Mesenchymal stem cell (in vitro differentiated cells and primary cell): Measurements from ENCODE around the gene GTF2F2.
"Not testable (repeated sequence)": the region's sequence is repeated elsewhere in the genome, so short reads cannot be mapped to it uniquely, and the experiment has no call there.

Experiments
- DNase-seq: peaks from one replicate; pipeline ENCODE4 v3.0.0-alpha.2; 2013
- H2AFZ ChIP-seq: one replicate; pipeline ENCODE4 v1.6.1; 2013; ENCODE audit warnings: low read depth, mild to moderate bottlenecking, control low read depth, inconsistent platforms, low read length, moderate library complexity
- H2AK5ac ChIP-seq: 2 replicates; pipeline ENCODE4 v1.6.1; 2013; ENCODE audit warnings: low read length, moderate library complexity, mild to moderate bottlenecking, inconsistent platforms; ENCODE audit not compliant: severe bottlenecking
- H2BK120ac ChIP-seq: one replicate; pipeline ENCODE4 v1.6.1; 2013; ENCODE audit warnings: low read depth, mild to moderate bottlenecking, inconsistent platforms, low read length, moderate library complexity
- H2BK12ac ChIP-seq, 2 experiments: one replicate each; pipeline ENCODE4 v1.6.1; 2013; ENCODE audit warnings: inconsistent platforms in 2 of 2, low read length in 2 of 2, mild to moderate bottlenecking in 2 of 2, moderate library complexity in 2 of 2, control low read depth in 1 of 2
- H2BK15ac ChIP-seq: one replicate; pipeline ENCODE4 v1.6.1; 2013; ENCODE audit warnings: mild to moderate bottlenecking, low read depth, inconsistent platforms; ENCODE audit not compliant: poor library complexity, severe bottlenecking
- H2BK5ac ChIP-seq: 2 replicates; pipeline ENCODE4 v1.6.1; 2013; ENCODE audit warnings: low read depth, mild to moderate bottlenecking, low read length, control low read depth, inconsistent platforms; ENCODE audit not compliant: poor library complexity, severe bottlenecking
- H3K14ac ChIP-seq, 2 experiments: one replicate each; pipeline ENCODE4 v1.6.1; 2013; ENCODE audit warnings: inconsistent platforms in 2 of 2, low read length in 2 of 2, control low read depth in 1 of 2, mild to moderate bottlenecking in 1 of 2, moderate library complexity in 1 of 2
- H3K18ac ChIP-seq, 2 experiments: one replicate each; pipeline ENCODE4 v1.6.1; 2013; ENCODE audit warnings: inconsistent platforms in 2 of 2, low read length in 2 of 2, control low read depth in 1 of 2, low read depth in 1 of 2, mild to moderate bottlenecking in 1 of 2
- H3K23ac ChIP-seq, 2 experiments: one replicate each; pipeline ENCODE4 v1.6.1; 2013; ENCODE audit warnings: inconsistent platforms in 2 of 2, low read length in 2 of 2, mild to moderate bottlenecking in 2 of 2, moderate library complexity in 2 of 2, control low read depth in 1 of 2
- H3K27ac ChIP-seq: 2 replicates; pipeline ENCODE4 v1.5.1; 2013; ENCODE audit warnings: mild to moderate bottlenecking, moderate library complexity, low read length, control low read depth, inconsistent platforms; ENCODE audit not compliant: poor library complexity, severe bottlenecking
- H3K27me3 ChIP-seq, 2 experiments: 2 replicates each; pipeline versions ENCODE4 v1.6.1 to v1.7.0; 2013; ENCODE audit warnings: low read length in 2 of 2, mild to moderate bottlenecking in 2 of 2, moderate library complexity in 2 of 2, control low read depth in 1 of 2, inconsistent platforms in 1 of 2; ENCODE audit not compliant: control insufficient read depth in 1 of 2, insufficient read depth in 1 of 2
- H3K36me3 ChIP-seq, 2 experiments: 2 replicates each; pipeline versions ENCODE4 v1.6.1 to v1.7.0; 2013; ENCODE audit warnings: low read length in 2 of 2, control low read depth in 1 of 2, inconsistent platforms in 1 of 2, low read depth in 1 of 2, mild to moderate bottlenecking in 1 of 2; ENCODE audit not compliant: insufficient read depth in 2 of 2, control insufficient read depth in 1 of 2
- H3K4ac ChIP-seq, 2 experiments: one replicate each; pipeline ENCODE4 v1.6.1; 2013; ENCODE audit warnings: inconsistent platforms in 2 of 2, low read length in 2 of 2, mild to moderate bottlenecking in 2 of 2, moderate library complexity in 2 of 2, control low read depth in 1 of 2, low read depth in 1 of 2
- H3K4me1 ChIP-seq: 2 replicates; pipeline ENCODE4 v1.6.1; 2013; ENCODE audit warnings: low read depth, low read length, control low read depth; ENCODE audit not compliant: control insufficient read depth, insufficient read depth
- H3K4me2 ChIP-seq: 2 replicates; pipeline ENCODE4 v1.6.1; 2013; ENCODE audit warnings: low read length, mild to moderate bottlenecking, inconsistent platforms; ENCODE audit not compliant: poor library complexity, severe bottlenecking
- H3K4me3 ChIP-seq, 2 experiments: 2 replicates each; pipeline versions ENCODE4 v1.5.1 to v1.7.0; 2013; ENCODE audit warnings: low read length in 2 of 2, mild to moderate bottlenecking in 2 of 2, control low read depth in 1 of 2, low read depth in 1 of 2; ENCODE audit not compliant: insufficient read depth in 1 of 2
- H3K79me1 ChIP-seq: replicated peaks from 2 replicates; pipeline ENCODE4 v1.6.1; 2013; ENCODE audit warnings: mild to moderate bottlenecking, control low read depth, low read length, inconsistent platforms; ENCODE audit not compliant: poor library complexity, severe bottlenecking
- H3K9ac ChIP-seq: 2 replicates; pipeline ENCODE4 v1.7.0; 2013; ENCODE audit warnings: mild to moderate bottlenecking, low read length, moderate library complexity
- H3K9me3 ChIP-seq: 2 replicates; pipeline ENCODE4 v1.7.0; 2013; ENCODE audit warnings: mild to moderate bottlenecking, low read length; ENCODE audit not compliant: control insufficient read depth
- H4K8ac ChIP-seq: one replicate; pipeline ENCODE4 v1.6.1; 2013; ENCODE audit warnings: inconsistent platforms, mild to moderate bottlenecking, low read length, moderate library complexity
- H4K91ac ChIP-seq: one replicate; pipeline ENCODE4 v1.6.1; 2013; ENCODE audit warnings: mild to moderate bottlenecking, low read length, inconsistent platforms
- WGBS: methylation state at CpG from one replicate; pipeline ENCODE4 v1.1.7; 2013; ENCODE audit warnings: mixed read lengths; 5-methylcytosine and 5-hydroxymethylcytosine counted together

GTF2F2 gene

GRCh38 chr13:45243077-45243476, 122.8 kb downstream of the GTF2F2 start:
- 89% methylated on average over 6 of the region's 8 CpGs for WGBS
- Histone ChIP-seq H2AFZ (no peak overlapping the region), H3K4me3 (no peak overlapping the region), H2BK12ac (peak overlapping the region in 1 of 2 experiments; percentile 10), H2AK5ac (no peak overlapping the region), H2BK15ac (no peak overlapping the region), H3K79me1 (peaks cover 18% of the 10 kb centered on the region), H3K9me3 (no peaks in the 10 kb centered on the region), H3K4me2 (no peak overlapping the region), H3K14ac (no peak overlapping the region), H3K4me1 (peaks cover 6% of the 10 kb centered on the region), H3K36me3 (no peaks in the 10 kb centered on the region), H3K9ac (no peak overlapping the region), H3K27me3 (no peaks in the 10 kb centered on the region), H3K27ac (no peak overlapping the region), H2BK120ac (no peak overlapping the region), H4K91ac (no peak overlapping the region), H3K18ac (no peak overlapping the region), H3K23ac (no peak overlapping the region), H4K8ac (peak overlapping the region; percentile 75), H3K4ac (no peak overlapping the region), H2BK5ac (no peak overlapping the region)
- DNase-seq: no peak

DNA sequence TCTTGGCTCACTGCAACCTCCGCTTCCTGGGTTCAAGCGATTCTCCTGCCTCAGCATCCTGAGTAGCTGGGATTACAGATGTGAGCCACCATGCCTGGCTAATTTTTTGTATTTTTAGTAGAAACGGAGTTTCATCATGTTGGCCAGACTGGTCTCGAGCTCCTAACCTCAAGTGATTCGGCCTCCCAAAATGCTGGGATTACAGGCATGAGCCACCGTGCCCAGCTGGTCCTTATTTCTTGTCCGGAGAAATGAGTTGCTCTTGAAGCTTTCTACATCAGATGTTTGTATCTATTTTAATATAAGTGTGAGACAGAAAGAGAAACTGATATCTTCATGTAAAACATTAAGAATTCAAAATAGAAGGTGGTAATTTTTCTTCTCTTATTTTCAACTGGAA, 124.4 kb downstream of the GTF2F2 start:
- H3K23ac ChIP-seq, H3K4me3 ChIP-seq, H4K91ac ChIP-seq, H3K18ac ChIP-seq, H2BK120ac ChIP-seq, H2AK5ac ChIP-seq, H3K9ac ChIP-seq, H3K27me3 ChIP-seq, H3K4me1 ChIP-seq, H4K8ac ChIP-seq, DNase-seq, H2BK5ac ChIP-seq, H2BK15ac ChIP-seq, H3K9me3 ChIP-seq, H2BK12ac ChIP-seq, H2AFZ ChIP-seq, H3K27ac ChIP-seq, H3K4me2 ChIP-seq, H3K14ac ChIP-seq, H3K36me3 ChIP-seq, H3K4ac ChIP-seq: not testable (repeated sequence)
- 99% methylated on average over 6 of the region's 7 CpGs for WGBS
- H3K79me1 ChIP-seq: peaks cover 19% of the 10 kb centered on the region

DNA sequence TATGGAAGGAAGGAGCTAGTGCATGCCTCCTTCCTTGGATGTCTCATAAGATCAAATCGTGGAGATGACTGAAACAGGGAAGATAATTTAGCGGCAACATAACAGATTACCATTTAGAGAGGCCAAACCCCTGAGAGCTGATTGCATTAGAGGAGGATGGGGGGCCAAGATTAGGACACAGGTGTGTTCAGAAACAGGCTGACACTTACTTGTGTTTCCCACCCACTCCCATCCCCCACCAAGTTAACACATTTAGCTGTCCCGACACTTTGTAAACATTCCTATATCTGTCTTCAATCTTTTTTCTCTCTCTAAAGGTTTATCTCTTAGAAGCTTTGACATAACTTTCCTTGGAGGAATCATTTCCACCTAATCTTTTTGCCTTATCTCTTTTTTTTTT, 129.4 kb downstream of the GTF2F2 start:
- no peak overlapping the region for H3K9ac ChIP-seq
- H2BK5ac ChIP-seq: no peak overlapping the region
- WGBS: 77% methylated on average over 3 of the region's 3 CpGs

DNA sequence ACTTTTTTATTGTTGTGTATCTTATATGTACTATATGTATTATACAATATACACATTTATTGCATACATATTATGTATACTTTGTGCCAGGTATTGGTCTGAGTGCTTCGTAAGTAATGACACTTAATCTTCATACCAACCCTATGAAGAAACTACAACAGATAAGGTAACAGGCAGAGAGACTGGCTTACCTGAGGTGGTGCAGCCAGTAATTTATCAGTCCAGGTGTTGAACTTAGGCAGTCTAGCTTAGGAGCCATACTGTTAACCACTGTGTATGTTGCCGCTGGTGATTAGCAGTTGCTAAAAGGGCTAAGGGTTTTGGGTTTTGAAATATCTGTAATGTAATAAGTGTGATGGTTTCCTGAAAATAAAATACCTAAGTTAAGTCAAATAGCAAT, 134.1 kb downstream of the GTF2F2 start:
- 100% methylated on average over 1 of the region's 2 CpGs for WGBS
- H3K9me3 ChIP-seq: no peaks in the 10 kb centered on the region
- H4K91ac ChIP-seq: no peak overlapping the region
- H3K14ac ChIP-seq: no peak overlapping the region
- H3K4me3 ChIP-seq: no peak overlapping the region
- H3K79me1 ChIP-seq: peaks cover 11% of the 10 kb centered on the region
- H3K9ac ChIP-seq: no peak overlapping the region
- no peak for DNase-seq
- H3K27me3 ChIP-seq: no peaks in the 10 kb centered on the region
- H2BK5ac ChIP-seq: no peak overlapping the region
- H2BK15ac ChIP-seq: no peak overlapping the region
- H2AK5ac ChIP-seq: no peak overlapping the region
- no peak overlapping the region for H2BK120ac ChIP-seq
- no peak overlapping the region for H3K4ac ChIP-seq
- H4K8ac ChIP-seq: no peak overlapping the region
- H3K4me1 ChIP-seq: no peaks in the 10 kb centered on the region
- H3K18ac ChIP-seq: peak overlapping the region in 1 of 2 experiments; percentile 28
- H3K4me2 ChIP-seq: no peak overlapping the region
- H3K36me3 ChIP-seq: peaks cover 0 to 23% of the 10 kb centered on the region in 2 experiments
- H2BK12ac ChIP-seq: no peak overlapping the region
- H2AFZ ChIP-seq: no peak overlapping the region
- H3K27ac ChIP-seq: no peak overlapping the region
- H3K23ac ChIP-seq: no peak overlapping the region

More for the DNA sequence above, 129.4 kb downstream of the GTF2F2 start:
- Histone ChIP-seq H2BK15ac (no peak overlapping the region), H3K4me2 (no peak overlapping the region), H2BK120ac (peak overlapping the region; percentile 34), H3K14ac (no peak overlapping the region), H3K79me1 (peaks cover 15% of the 10 kb centered on the region), H3K23ac (no peak overlapping the region), H3K4me1 (no peaks in the 10 kb centered on the region), H4K91ac (no peak overlapping the region), H2AK5ac (no peak overlapping the region), H3K27me3 (no peaks in the 10 kb centered on the region), H2AFZ (no peak overlapping the region), H2BK12ac (no peak overlapping the region), H3K36me3 (peaks cover 0 to 16% of the 10 kb centered on the region in 2 experiments), H3K9me3 (no peaks in the 10 kb centered on the region), H3K18ac (no peak overlapping the region), H4K8ac (no peak overlapping the region), H3K4me3 (no peak overlapping the region), H3K27ac (no peak overlapping the region), H3K4ac (no peak overlapping the region)
- no peak for DNase-seq
